ENCODE results near the gene UQCC5. TPM values are rescaled to one million over a fixed set of nuclear protein-coding genes. Genes with fewer than 3 reads are reported as not detected.

UQCC5 gene
- polyA plus RNA-seq, 1 of the 3 experiments (the other 2 are of a cell fraction), result 124 TPM

GRCh38 chr3:52570076-52570475 lies 33.7 kb downstream of the UQCC5 start (continued):
- no peak for TF ChIP-seq GATA2 (CRISPR knock-in tag; IDR thresholded peaks at IDR 0.05)
- no peak for TF ChIP-seq MXI1 (IDR thresholded peaks at IDR 0.05; ENCODE audit: low read depth, low read length)
- TF ChIP-seq SIN3A (IDR thresholded peaks at IDR 0.05; ENCODE audit: borderline replicate concordance, low read depth, low read length), result no peak
- no peak for TF ChIP-seq EZH2phosphoT487 (IDR thresholded peaks at IDR 0.05; ENCODE audit: borderline replicate concordance, low read depth)
- TF ChIP-seq TAF1 (IDR thresholded peaks at IDR 0.05; ENCODE audit: borderline replicate concordance, low read depth, low read length), result no peak
- no peak for TF ChIP-seq RXRA (IDR thresholded peaks at IDR 0.05; ENCODE audit: borderline replicate concordance, low read depth)
- TF ChIP-seq POLR2AphosphoS5 (IDR thresholded peaks at IDR 0.05; ENCODE audit: low read depth, low read length), result no peak
- TF ChIP-seq IRF3 (IDR thresholded peaks at IDR 0.05; ENCODE audit: low read depth, low read length), result no peak
- TF ChIP-seq YY1 (IDR thresholded peaks at IDR 0.05; ENCODE audit: low read depth), result no peak
- TF ChIP-seq TEAD4 (IDR thresholded peaks at IDR 0.05; ENCODE audit: borderline replicate concordance, insufficient read depth), result no peak
- no peak for TF ChIP-seq PBX3 (IDR thresholded peaks at IDR 0.05)

GRCh38 chr3:52572221-52572620 lies 35.8 kb downstream of the UQCC5 start:
- Histone ChIP-seq H3K36me3 (replicated peaks in 1 of 2; ENCODE audit: control insufficient read depth in 1 of 2, insufficient read depth in 2 of 2, low read length in 1 of 2) (peaks cover 18 to 54% of the 10 kb centered on the region in 2 experiments), H3K4me3 (ENCODE audit: low read depth in 2 of 2, low read length in 1 of 2) (no peak overlapping the region), H4K20me1 (ENCODE audit: insufficient read depth) (no peaks in the 10 kb centered on the region), H3K4me1 (ENCODE audit: control insufficient read depth in 1 of 2, insufficient read depth in 2 of 2, low read depth in 1 of 2, low read length in 1 of 2) (no peaks in the 10 kb centered on the region), H3K9me2 (no peaks in the 10 kb centered on the region), H3K4me2 (no peak overlapping the region), H3F3A (replicated peaks; ENCODE audit: insufficient read depth) (peaks cover 9% of the 10 kb centered on the region), H3K9me3 (no peaks in the 10 kb centered on the region), H3K27me3 (ENCODE audit: insufficient read depth) (no peaks in the 10 kb centered on the region), H3K9ac (no peak overlapping the region), H2AFZ (ENCODE audit: low read depth) (no peak overlapping the region), H3K27ac (ENCODE audit: low read depth in 2 of 2, low read length in 1 of 2) (no peak overlapping the region), H3K79me2 (ENCODE audit: insufficient read depth) (no peaks in the 10 kb centered on the region)
- 84% methylated on average over 6 of the region's 6 CpGs for WGBS (ENCODE audit: low lambda C conversion rate)
- no peak for DNase-seq
- ChIA-PET POLR2A (no interaction called here), CTCF (no interaction called here)
- TF ChIP-seq RXRA (IDR thresholded peaks at IDR 0.05; ENCODE audit: borderline replicate concordance, low read depth) (no peak), PBX3 (IDR thresholded peaks at IDR 0.05) (no peak), ELF1 (IDR thresholded peaks at IDR 0.05) (no peak), IRF3 (IDR thresholded peaks at IDR 0.05; ENCODE audit: low read depth, low read length) (no peak)

All from SK-N-SH (cell line).